HG02763 (cell line): ENCODE measurements around the gene IGLON5.

Experiments used
- ATAC-seq: cut with Tn5 transposase; IDR thresholded peaks from one replicate; pipeline ENCODE4 v1.9.1; 2021; ENCODE audit warnings: mild to moderate bottlenecking, moderate library complexity; ENCODE audit not compliant: unreplicated experiment

IGLON5 gene

DNA sequence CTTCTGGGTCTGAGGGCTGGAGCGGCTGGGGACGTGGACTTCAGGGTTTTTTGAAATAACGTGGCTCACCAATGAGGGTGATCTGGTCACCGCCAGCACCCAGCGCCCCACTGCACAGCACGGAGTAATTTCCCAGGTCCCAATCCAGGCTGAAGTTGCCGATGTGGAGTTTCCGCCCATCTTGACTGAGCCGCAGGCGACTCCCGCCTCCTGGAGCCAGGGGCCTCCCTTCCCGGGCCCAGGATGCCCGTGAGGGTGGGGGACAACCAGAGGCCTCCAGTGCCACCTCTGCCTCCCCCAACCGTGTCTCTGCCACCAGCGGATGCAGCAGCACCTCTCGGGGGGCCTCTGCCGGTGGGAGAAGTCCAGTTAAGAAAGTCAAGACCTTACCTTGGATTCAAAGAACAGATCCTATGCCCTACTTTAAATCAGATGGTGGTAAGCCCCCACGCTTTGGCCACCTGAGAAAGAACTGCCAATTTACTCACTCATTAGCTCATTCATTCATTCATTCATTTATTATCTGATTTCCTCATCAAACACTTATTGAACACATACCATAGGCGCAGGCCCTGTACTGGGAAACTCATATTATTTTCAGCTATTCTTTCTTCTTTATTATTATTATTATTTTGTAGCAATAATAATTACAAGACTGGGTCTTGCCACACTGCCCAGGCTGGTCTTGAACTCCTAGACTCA is 26.6 kb downstream of the IGLON5 start:
- ATAC-seq, result no peak

DNA sequence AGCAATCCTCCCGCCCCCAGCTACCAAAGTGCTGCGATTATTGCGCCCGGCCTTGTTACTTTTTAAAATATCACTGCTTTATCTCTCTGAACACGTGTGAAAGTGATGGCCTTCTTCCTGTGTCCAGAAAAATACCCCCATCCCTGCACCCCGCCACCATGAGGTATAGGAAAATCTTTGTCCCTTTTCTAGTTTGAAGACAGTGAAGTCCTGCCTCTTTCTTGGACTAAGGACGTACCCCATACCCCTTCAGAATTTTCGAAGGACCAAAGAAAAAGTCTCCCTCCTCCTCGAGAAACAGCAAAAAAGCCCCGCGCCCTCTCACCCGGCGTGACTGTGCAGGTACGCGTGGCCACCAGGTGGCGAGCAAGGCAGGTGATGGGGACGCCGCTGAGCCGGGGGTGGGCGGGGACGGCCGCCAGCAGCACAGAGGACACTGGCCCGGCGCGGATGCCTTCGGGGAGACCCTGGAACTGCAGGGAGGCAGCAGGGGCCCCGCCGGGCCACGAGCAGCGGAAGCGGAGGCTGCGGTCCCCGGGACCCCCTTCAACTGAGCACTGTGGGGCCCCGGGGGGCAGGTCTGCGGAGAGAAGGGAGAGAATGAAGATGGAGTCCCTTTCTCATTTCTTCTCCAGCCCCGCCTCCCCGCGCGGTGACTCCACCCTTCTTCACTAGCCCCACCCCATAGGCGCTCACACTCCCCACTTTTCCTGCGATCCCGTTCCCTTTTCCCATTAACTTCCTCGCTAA is 27.3 kb downstream of the IGLON5 start:
- no peak for ATAC-seq

DNA sequence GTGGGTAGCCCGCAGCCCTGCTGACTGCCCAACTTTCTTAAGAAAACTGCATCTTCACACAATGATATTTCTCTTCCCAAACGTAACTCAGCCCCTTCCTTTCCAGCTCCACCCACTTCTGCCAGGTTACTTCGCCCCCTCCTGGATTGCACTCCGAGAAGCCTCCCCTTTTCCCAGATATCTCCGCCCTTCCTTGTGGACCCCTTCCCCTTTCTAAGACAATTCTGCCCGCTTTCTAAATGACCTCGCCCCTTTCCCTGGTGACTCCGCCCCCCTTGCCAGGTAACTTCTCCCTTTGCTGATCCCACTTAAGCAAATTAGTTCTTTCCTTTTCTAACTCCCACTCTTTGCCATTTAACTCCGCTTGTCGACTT is 27.9 kb downstream of the IGLON5 start:
- no peak for ATAC-seq

DNA sequence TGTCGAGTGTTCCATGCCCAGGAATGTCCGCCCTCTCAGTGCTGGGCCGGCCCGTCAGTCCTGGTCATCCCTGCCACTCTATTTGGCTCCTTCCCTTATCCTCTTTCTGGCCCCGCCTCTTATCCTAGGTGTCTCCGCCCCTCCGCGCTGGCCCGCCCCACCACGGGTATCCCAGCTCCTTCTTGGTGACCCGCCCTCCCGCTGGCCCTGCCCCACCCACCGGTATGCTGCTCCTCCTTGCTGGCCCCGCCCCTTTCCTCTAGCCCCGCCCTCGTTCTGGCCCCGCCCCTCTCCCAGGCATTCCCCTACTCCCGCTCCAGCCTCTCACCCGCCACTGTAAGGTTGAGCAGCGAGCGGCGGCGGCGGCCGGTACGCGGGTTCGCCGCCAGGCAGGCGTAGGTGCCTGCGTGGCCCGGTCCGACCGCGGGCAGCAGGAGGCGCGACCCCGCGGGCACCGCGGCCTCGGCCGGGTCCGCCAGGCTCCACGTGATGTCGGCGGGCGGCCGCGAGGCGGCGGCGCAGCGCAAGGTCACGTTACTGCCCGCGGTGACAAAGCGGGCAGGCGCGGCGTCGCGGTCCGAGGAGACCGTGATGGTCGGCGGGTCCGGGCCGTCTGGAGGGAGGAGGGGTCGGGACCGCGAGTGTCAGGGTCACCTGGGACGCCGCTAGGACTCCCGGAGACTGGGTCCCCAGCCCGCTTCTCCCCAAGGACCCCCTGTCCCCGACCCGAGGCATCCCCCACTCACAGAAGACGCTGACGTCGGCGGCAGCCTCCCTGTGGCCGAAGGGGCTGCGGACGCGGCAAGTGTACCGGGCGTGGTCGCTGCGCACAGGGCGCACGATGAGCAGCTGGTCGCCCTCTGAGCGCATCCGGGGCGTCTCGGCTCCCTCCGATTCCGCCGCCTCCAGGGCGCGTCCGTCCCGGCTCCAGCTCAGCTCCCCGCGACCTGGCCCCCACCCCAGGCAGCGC is 28.5 kb downstream of the IGLON5 start:
- peak; percentile 62 for ATAC-seq

DNA sequence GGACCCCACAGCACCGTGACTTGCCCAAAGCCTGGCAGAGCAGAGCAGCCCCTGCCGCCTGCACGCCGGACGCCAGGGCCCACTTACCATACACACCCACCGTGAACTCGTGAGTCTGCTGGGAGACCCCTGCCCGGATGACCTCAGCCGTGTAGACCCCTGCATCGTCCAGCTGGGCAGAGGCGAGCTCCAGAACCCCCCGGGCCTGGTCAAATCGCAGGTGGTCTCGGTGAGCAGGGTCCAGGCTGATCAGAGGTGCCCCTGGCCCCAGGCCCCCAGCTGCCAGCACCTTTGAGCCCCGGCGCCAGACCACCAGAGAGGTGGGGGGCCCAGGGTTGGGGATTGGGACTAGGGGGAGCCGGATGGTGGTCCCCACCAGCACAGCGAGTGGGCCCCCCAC is 29.6 kb downstream of the IGLON5 start:
- ATAC-seq, result no peak

DNA sequence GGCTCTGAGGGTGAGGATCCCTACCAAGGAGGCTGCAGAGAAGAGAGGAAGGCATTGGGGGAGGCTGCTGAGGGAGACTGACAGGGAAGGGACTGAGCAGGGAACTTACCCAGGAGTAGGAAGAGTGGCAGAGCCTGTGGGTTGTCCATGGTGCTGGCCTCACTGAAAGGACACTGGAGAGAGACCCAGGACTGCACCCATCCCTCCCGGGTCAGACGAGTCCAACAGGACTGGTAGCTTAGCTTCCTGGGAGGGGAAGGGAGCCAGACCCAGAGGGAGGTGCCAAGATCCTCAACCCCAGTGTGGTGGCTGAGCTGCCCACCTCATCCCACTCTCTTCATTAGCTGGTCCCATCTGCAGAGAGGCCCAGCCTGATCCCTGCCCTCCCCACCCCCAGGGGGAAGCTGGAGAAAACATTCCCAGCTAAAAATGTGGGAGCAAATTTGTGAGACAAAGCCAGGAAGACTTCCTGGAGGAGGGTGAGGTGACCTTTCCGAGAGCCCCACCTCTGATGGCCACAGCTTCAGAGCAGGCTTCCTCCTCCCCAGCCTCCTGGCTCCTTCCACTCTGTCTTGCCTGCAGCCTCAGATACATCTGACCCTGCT is 30.6 kb downstream of the IGLON5 start, which contains the start of gene VSIG10L:
Gene VSIG10L (minus strand): TSS at position 164 of the 605 bp plus-strand sequence. CDS start 15 bp downstream, at position 149.
- no peak for ATAC-seq

DNA sequence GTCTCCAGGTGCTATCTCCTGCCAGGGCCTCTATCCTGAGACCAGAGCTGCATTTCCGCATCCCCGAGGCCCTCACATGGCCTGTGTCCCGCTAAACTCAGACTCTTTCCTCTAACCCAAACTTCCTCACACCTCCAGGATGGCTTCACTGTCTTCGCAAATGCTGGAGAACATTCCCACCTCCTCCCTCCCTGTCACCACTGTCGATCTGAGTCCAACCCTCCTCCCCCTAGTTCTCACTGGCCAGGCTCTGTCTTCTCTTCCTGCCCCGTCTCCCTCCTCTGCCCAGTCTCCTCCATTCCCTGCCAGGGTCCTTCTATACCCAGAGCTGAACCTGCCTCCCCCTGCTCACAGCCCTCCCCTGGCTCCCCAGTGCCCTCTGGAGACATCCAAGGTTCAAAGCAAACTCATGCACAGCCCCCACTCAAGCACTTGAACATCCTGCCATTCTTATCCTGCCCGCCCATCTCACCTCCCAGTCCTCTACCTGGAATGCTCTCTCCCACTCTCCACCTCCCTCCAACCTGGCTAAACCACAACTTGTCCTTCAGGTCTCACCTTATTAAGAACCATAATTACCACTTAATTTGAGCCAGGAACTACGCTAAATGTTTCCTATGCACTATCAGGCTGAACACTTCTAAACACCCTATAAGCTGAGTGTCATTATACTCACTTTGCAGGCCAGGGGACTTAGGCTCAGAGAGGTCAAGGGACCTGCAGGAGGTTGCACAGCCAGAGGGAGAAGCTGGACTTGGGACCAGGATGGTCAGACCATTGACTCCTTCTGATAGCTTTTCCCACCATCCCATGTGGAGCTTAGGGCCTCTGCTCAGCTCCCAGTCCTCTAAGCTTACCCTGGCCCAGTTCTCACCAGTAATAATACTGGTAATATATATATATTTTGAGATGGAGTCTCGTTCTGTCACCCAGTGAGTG is 31.5 kb downstream of the IGLON5 start:
- ATAC-seq, result no peak

DNA sequence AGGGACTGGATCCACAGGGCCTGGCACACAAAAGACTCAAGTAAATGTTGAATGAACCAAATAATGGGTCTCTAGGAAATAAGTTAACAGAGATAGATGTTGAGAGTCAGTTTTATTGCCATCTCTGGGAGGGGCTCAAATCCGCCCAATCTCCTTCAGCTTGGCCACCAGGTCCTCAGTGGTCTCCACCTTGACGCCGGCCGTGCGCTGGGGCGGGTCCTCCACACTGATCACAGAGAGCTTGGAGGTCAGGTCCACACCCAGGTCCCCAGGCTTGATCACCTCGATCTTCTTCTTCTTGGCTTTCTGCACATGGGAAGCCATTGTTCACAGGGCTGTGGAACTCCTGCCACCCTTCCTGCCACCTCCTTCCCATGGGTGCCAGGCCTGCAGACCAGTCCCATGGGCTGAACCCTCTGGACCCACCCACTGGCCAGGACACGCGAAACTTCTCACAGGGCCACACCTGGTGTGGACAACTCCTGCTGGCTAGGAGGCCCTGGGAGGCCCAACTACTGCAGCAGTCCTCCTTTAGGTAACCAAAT is 33.7 kb downstream of the IGLON5 start:
- ATAC-seq, result no peak

DNA sequence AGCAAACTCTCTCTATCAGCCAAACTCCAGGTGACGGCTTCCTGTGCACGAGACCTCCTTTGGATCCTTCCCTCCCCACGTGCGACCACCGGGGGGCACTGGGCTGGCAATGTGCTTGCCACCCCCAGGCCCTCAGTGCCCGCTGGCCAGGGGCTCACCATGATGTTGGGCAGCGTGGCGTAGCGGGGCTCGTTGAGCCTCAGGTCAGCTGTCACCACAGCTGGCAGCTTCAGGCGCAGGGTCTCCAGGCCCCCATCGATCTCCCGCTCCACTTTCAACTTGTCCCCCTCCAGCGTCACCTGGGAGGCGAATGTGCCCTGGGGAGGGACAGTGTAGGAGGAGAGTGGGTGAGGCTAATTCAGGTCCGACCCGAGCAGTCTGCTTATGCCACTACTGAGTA is 35.3 kb downstream of the IGLON5 start:
- no peak for ATAC-seq

DNA sequence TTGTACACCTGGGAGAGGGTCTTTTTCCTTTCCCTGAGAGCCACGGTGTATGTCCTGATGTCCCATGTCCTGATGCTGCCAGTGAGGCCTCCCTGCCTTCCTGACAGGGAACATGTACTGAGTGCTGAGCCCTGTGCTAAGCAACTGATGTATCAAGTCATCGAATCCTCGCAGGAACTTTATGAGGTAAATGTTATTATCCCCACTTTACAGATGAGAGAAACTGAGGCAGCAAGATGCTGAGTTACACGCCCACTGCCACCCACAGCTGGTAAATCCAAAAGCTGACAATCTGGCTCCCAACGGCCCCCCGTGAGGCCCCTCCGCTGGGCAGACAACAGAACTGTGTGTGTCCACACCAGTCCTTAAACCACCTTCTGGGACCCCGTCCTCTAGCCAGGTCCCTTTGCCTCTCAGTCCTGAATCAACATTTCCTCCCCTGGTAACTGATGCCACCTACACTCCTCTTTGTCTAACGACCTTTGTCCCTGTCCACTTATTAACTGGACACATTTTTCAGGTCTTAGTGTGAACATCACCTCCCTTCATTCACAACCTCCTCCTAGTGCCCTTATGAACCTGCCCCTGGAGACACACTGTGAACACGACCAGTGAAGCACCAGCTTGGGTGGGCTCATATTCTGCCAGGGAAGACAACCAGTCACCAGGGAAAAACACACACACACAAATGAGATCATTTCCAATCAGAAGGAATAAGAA is 35.9 kb downstream of the IGLON5 start:
- no peak for ATAC-seq

DNA sequence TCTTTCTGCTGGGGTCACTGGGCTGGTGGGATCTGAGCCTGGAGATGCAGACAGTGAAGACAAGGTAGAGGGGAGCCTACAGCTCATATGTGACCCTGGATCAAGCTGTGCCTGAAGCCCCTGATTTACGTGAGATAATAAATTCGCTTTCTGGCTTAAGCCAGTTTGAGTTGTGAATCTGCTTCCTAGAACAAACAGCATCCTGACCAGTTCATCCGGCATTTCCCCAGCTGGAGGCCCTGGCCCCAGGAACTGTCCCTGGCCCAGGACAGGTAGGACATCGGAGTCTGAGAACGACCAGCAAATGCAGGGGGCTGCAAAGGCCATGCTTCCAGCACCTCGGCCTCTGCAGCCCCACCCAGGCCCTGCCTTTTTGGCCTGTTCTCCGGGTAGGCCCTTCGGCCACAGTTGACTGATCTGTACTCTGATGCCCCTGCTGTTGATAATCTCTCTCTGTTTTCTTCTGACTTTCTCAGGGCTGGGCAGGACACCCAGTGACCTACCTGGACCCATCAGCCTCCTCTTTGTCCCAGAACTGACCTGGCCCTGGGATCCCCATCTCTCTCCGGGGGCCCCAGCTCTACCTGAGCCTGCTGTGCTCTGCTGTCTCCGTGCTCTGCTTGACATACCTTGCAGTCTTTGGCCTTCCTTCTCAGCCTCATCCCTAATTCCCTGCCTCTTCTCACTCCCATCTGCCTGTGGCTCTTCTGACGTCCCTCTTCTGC is 40.0 kb downstream of the IGLON5 start:
- no peak for ATAC-seq

DNA sequence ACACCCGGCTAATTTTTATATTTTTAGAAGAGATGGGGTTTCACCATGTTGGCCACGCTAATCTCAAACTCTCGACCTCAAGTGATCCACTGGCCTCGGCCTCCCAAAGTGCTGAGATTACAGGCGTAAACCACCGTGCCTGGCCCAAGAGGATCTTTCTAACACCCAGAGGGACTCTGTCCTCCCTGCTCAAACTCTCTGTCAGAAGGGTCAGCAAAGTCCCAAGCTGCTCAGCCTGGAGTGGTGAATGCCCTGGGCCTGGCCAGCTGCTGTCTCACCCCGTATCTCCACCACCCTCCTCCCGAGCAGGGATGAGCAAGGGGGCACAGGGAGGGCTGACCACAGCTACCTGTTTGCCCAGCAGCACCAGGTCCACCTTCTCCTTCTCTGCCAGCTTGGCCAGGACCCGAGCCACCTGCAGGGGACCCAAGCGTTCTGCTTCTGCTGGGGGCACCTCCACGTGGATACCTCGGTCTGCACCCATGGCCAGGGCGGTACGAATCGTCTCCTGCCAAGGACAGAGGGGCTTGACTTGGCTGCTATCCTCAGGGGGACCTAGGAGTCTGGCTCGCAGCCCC is 41.4 kb downstream of the IGLON5 start:
- no peak for ATAC-seq

DNA sequence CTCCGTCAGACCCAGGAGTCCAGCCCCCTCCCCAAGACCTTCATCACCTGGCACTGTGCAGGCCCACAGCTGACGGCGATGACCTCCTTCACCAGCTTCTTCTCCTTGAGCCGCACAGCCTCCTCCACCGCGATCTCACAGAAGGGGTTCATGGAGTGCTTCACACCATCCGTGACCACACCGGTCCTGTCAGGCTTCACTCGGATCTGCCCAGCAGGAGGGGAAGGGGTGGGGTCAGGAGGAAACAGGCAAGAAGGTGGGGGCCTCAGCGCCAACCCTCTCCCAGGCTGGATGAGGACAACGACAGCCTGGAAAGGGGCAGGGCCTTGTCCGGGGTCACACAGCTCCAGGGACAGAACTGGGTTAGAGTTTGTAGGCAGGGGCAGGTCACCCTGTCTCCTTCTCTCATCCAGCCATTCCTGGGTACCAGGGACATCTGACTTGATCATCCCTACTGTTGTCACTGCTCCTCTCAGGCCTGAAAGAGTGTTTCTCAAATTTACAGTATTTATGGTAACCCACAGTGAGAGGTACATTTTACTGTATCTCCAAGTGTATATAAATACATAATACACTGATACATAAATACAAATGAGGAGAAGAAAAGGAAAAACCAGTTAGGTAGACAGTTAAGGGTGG is 42.8 kb downstream of the IGLON5 start:
- no peak for ATAC-seq

DNA sequence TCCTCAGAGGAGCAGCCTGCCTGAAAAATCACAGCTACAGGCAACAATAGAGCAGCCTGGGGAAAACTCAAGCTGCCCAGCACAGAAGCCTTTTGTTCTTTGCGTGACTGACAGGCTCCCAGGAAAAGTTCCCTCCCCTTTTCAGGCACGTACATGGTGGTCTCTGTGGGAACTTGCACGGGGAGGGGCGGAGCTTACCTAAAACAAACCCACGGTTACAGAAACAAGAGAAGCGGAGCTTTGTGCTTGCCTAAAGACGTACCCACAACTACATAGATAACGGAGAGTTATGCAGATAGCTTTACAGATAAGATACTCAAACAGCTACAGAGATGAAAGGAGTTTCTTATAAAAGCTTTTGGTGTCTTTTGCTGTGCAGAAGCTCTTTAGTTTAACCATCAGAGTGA is 43.3 kb downstream of the IGLON5 start:
- ATAC-seq, result no peak

DNA sequence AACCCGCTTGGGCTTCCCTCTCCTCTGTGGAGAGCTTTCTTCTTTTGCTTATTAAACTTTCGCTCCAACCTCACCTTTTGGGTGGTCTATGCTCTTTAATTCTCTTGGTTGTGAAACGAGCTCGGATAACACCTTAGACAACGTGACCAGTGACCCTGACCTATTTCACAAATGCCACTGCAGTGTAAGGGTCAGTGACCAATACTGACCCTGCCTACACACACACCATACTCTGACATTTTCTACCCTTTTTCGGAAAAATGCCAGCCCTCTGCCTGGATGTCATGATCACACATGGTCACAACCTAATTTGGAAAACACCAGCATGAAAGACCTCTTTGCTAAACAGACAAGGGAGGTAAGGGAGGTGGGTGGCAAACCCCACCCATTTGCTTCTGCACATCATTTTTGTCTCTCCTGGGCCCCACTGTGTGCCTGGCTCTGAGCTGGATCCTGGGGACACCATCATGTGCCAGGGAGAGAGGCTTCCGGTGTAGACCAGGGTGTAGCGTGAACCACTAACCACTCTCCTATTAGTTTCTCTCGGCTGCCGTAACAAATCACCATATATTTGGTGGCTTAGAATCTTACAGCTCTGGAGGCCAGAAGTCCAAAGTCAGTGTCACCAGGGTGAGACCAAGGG is 44.8 kb downstream of the IGLON5 start:
- ATAC-seq, result no peak

DNA sequence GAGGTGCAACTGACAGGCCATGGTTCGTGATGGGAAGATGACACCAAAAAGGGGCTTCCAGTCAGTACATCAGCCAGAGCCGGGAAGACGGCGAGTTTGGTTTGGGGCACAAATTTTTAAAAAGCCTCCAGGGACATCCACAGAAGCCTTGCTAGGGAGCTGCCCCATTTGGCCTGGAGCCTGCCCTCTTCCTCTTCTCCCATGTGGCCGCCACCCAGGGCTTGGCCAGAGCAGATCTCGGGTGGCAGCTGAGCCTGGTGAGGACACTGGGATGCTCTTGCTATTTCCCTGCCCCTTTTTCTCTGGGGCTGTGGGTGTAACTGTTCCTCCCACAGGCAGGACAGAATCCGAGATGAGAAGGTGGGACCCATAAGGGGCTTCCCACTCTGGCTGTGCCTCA is 46.5 kb downstream of the IGLON5 start:
- ATAC-seq, result no peak

DNA sequence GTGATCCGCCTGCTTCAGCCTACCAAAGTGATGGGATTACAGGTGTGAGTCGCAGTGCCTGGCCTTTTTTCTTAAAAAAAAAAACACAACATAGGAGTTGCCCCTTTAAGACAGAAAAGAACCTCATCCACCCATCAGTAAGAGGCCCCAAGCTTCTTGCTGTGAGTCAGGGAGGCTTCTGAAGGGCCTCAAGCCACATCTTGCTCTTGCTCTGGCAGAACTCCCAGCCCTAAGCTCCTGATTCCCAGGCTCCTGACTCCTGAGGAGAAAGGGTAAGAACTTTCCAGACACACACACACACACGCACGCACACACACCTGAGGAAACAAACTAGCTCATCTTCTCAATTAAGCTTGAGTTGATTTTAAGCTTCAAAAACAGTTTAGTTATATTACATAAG is 47.9 kb downstream of the IGLON5 start:
- no peak for ATAC-seq
